Loucy (cell line): ENCODE measurements around the gene PGP.

Source experiments
- H2AFZ ChIP-seq: fragments of 200-600 bp; sonication (generic); 2 replicates; pipeline ENCODE4 v1.6.0; 2016; ENCODE audit warnings: antibody characterized with exemption, mild to moderate bottlenecking, low read length, moderate library complexity
- H3F3A ChIP-seq: fragments of 200-600 bp; 2 replicates; pipeline ENCODE4 v1.6.0; 2016; ENCODE audit warnings: antibody characterized with exemption, low read depth, mild to moderate bottlenecking
- H3K27me3 ChIP-seq: fragments of 200-600 bp; sonication (generic); 2 replicates; pipeline ENCODE4 v1.6.1; 2014; ENCODE audit warnings: low read length, mild to moderate bottlenecking; ENCODE audit not compliant: insufficient read depth, poor library complexity, severe bottlenecking
- H3K36me3 ChIP-seq: fragments of 200-600 bp; sonication (generic); 2 replicates; pipeline ENCODE4 v1.6.1; 2016; ENCODE audit warnings: low read length; ENCODE audit not compliant: insufficient read depth
- H3K4me1 ChIP-seq: fragments of 200-600 bp; sonication (generic); 2 replicates; pipeline ENCODE4 v1.5.1; 2014; ENCODE audit warnings: low read length, mild to moderate bottlenecking; ENCODE audit not compliant: insufficient read depth, poor library complexity, severe bottlenecking
- H3K4me2 ChIP-seq: fragments of 200-600 bp; sonication (generic); 2 replicates; pipeline ENCODE4 v1.6.0; 2014; ENCODE audit warnings: antibody characterized with exemption, low read length, low read depth, mild to moderate bottlenecking; ENCODE audit not compliant: poor library complexity, severe bottlenecking
- H3K4me3 ChIP-seq: fragments of 200-600 bp; sonication (generic); 2 replicates; pipeline ENCODE4 v1.5.1; 2014; ENCODE audit warnings: low read length, mild to moderate bottlenecking, mixed read lengths; ENCODE audit not compliant: poor library complexity, severe bottlenecking
- H3K79me2 ChIP-seq: fragments of 200-600 bp; sonication (generic); 2 replicates; pipeline ENCODE4 v1.6.1; 2014; ENCODE audit warnings: low read length; ENCODE audit not compliant: insufficient read depth
- H3K9ac ChIP-seq: fragments of 200-600 bp; sonication (generic); 2 replicates; pipeline ENCODE4 v1.6.0; 2014; ENCODE audit warnings: mild to moderate bottlenecking, low read depth, low read length, moderate library complexity; ENCODE audit not compliant: poor library complexity, severe bottlenecking
- H3K9me2 ChIP-seq: fragments of 200-600 bp; sonication (generic); replicated peaks from 2 replicates; pipeline ENCODE4 v1.6.1; 2016; ENCODE audit warnings: low read depth, low read length, mixed read lengths
- H3K9me3 ChIP-seq: fragments of 200-600 bp; sonication (generic); 2 replicates; pipeline ENCODE4 v1.6.1; 2014; ENCODE audit warnings: mild to moderate bottlenecking, antibody characterized with exemption, low read length, low read depth; ENCODE audit not compliant: insufficient read depth
- H4K20me1 ChIP-seq: fragments of 200-600 bp; sonication (generic); 2 replicates; pipeline ENCODE4 v1.6.0; 2014; ENCODE audit warnings: antibody characterized with exemption, low read length, mild to moderate bottlenecking; ENCODE audit not compliant: insufficient read depth, poor library complexity, severe bottlenecking
- CTCF ChIP-seq: fragments of 200-600 bp; sonication (generic); conservative IDR thresholded peaks from 2 replicates; pipeline ENCODE4 v1.5.1; 2014; ENCODE audit warnings: mild to moderate bottlenecking, antibody characterized with exemption, low read length
- EZH2phosphoT487 ChIP-seq: fragments of 200-600 bp; IDR thresholded peaks from 2 replicates; pipeline ENCODE4 v1.6.1; 2018; ENCODE audit warnings: antibody characterized with exemption, mild to moderate bottlenecking, moderate library complexity, borderline replicate concordance

The PGP gene

GRCh38 chr16:2180461-2180860 is 34.2 kb downstream of the PGP start:
- Histone ChIP-seq H3K9ac (no peak overlapping the region), H3K9me3 (no peaks in the 10 kb centered on the region), H3F3A (no peaks in the 10 kb centered on the region), H3K4me3 (no peak overlapping the region), H3K4me2 (no peak overlapping the region), H4K20me1 (no peaks in the 10 kb centered on the region), H2AFZ (no peak overlapping the region), H3K4me1 (no peaks in the 10 kb centered on the region), H3K36me3 (no peaks in the 10 kb centered on the region), H3K27me3 (no peaks in the 10 kb centered on the region), H3K9me2 (no peaks in the 10 kb centered on the region), H3K79me2 (no peaks in the 10 kb centered on the region)
- TF ChIP-seq CTCF (no peak), EZH2phosphoT487 (no peak)

- Histone ChIP-seq H3K36me3 (no peaks in the 10 kb centered on the region; the same call in 1 of the 2 replicates), H4K20me1 (no peaks in the 10 kb centered on the region), H3K79me2 (no peaks in the 10 kb centered on the region), H3K27me3 (no peaks in the 10 kb centered on the region), H3F3A (no peaks in the 10 kb centered on the region), H2AFZ (no peak overlapping the region), H3K9me3 (no peaks in the 10 kb centered on the region), H3K4me3 (no peak overlapping the region), H3K4me2 (no peak overlapping the region), H3K4me1 (no peaks in the 10 kb centered on the region), H3K9me2 (no peaks in the 10 kb centered on the region), H3K9ac (no peak overlapping the region)
- TF ChIP-seq EZH2phosphoT487 = no peak
- TF ChIP-seq CTCF = no peak
These were observed 35.1 kb downstream of the PGP start for GRCh38 chr16:2179576-2179975.

DNA sequence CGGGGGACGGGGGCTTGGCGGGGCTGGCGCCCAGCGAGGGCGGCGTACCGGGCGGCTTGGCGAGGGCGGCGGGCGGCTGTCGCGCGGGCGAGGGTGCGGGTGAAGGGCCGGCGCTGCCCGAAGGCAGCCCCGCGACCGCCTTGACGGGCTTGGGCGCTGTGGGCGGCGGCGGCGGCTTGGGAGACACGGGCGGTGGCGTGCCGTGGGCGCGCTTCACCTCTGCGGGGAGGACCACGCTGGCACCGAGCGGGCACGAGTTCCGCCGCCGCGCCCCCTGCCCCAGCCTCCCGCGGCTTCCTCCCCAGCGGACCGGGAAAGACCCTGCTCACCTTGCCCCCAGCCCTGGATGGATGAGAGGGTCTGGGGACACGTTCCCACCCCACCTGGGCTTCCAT is 35.5 kb downstream of the PGP start:
- no peaks in the 10 kb centered on the region; the same call in 1 of the 2 replicates for H3K36me3 ChIP-seq
- H3K9me3 ChIP-seq = no peaks in the 10 kb centered on the region
- no peaks in the 10 kb centered on the region for H3F3A ChIP-seq
- no peaks in the 10 kb centered on the region for H3K27me3 ChIP-seq
- TF ChIP-seq EZH2phosphoT487 (no peak), CTCF (no peak)
- no peaks in the 10 kb centered on the region for H3K9me2 ChIP-seq
- H3K4me3 ChIP-seq = no peak overlapping the region
- H3K79me2 ChIP-seq = no peaks in the 10 kb centered on the region
- H3K4me2 ChIP-seq = no peak overlapping the region
- H3K4me1 ChIP-seq = no peaks in the 10 kb centered on the region
- H4K20me1 ChIP-seq = no peaks in the 10 kb centered on the region
- H2AFZ ChIP-seq = no peak overlapping the region
- no peak overlapping the region for H3K9ac ChIP-seq
